H1 (cell line): ENCODE data around the gene MRPL36. TPM values are rescaled to one million over a fixed set of nuclear protein-coding genes. Genes with fewer than 3 reads are reported as not detected.

Experiments used
- CTCF ChIA-PET: fragments of 300-600 bp; sonication (Branson Sonifier 250); formaldehyde crosslinking; loops from one replicate; lab custom pipeline; 2021; ENCODE audit not compliant: partially characterized antibody; lab: Charles Lee
- POLR2A ChIA-PET: fragments of 300-600 bp; sonication (Branson Sonifier 250); formaldehyde crosslinking; loops from one replicate; lab custom pipeline; 2021; ENCODE audit warnings: inconsistent platforms; ENCODE audit not compliant: partially characterized antibody; lab: Charles Lee
- DNase-seq, 2 experiments: peaks; one replicate each; pipeline versions ENCODE4 v3.0.0 to v3.0.0-alpha.2; 2010 to 2022; ENCODE audit warnings: low spot score in 2 of 2, low read depth in 1 of 2, mixed read lengths in 1 of 2
- FAIRE-seq: peaks from 2 replicates; lab custom pipeline; 2011; peaks lifted over from hg19 to GRCh38; lab: Jason Lieb, UNC
- H2AFZ ChIP-seq: 2 replicates; pipeline ENCODE4 v1.8.1; 2012; ENCODE audit warnings: low read length, inconsistent platforms
- H2AK5ac ChIP-seq: 2 replicates; pipeline ENCODE4 v1.6.1; 2013; ENCODE audit warnings: low read depth, low read length
- H2BK120ac ChIP-seq: replicated peaks from 2 replicates; pipeline ENCODE3; 2013; ENCODE audit warnings: low read depth, low read length, inconsistent platforms
- H2BK12ac ChIP-seq: 2 replicates; pipeline ENCODE4 v1.6.1; 2013; ENCODE audit warnings: low read depth, low read length
- H2BK15ac ChIP-seq: 2 replicates; pipeline ENCODE4 v1.6.1; 2013; ENCODE audit warnings: low read length
- H2BK20ac ChIP-seq: 2 replicates; pipeline ENCODE4 v1.6.1; 2013; ENCODE audit warnings: low read length
- H2BK5ac ChIP-seq: 2 replicates; pipeline ENCODE4 v1.6.1; 2013; ENCODE audit warnings: low read depth, low read length
- H3K14ac ChIP-seq: 2 replicates; pipeline ENCODE4 v1.6.1; 2013; ENCODE audit warnings: inconsistent platforms; ENCODE audit not compliant: insufficient read length
- H3K18ac ChIP-seq: 2 replicates; pipeline ENCODE4 v1.6.1; 2013; ENCODE audit warnings: low read length; ENCODE audit errors: extremely low read depth
- H3K23ac ChIP-seq: 2 replicates; pipeline ENCODE4 v1.6.1; 2013; ENCODE audit warnings: inconsistent platforms; ENCODE audit not compliant: insufficient read length
- H3K23me2 ChIP-seq: 2 replicates; pipeline ENCODE4 v1.6.1; 2013; ENCODE audit warnings: low read depth, low read length
- H3K27ac ChIP-seq: 2 replicates; pipeline ENCODE4 v1.6.1; 2011; ENCODE audit warnings: low read depth, low read length, inconsistent platforms
- H3K27me3 ChIP-seq, 4 experiments: replicated peaks in 1 of 4; 1 replicate in 1 of 4; 2 replicates in 3 of 4; pipeline versions ENCODE4 v1.6.1 to v1.8.1; 2011 to 2013; ENCODE audit warnings: low read length in 3 of 4, mild to moderate bottlenecking in 3 of 4, inconsistent platforms in 2 of 4, mixed read lengths in 2 of 4, moderate library complexity in 1 of 4; ENCODE audit not compliant: control insufficient read depth in 3 of 4, insufficient read depth in 3 of 4; ENCODE audit errors: extremely low read depth in 1 of 4
- H3K36me3 ChIP-seq, 4 experiments: 2 replicates each; pipeline versions ENCODE4 v1.6.1 to v1.8.1; 2011 to 2013; ENCODE audit warnings: mild to moderate bottlenecking in 4 of 4, low read length in 3 of 4, moderate library complexity in 2 of 4, control low read depth in 1 of 4, inconsistent platforms in 1 of 4; ENCODE audit not compliant: insufficient read depth in 4 of 4, control insufficient read depth in 2 of 4
- H3K4ac ChIP-seq: replicated peaks from 2 replicates; pipeline ENCODE3; 2013; ENCODE audit warnings: low read length, low read depth, mixed read lengths, inconsistent platforms; ENCODE audit not compliant: insufficient read length
- H3K4me1 ChIP-seq, 4 experiments: replicated peaks in 1 of 4; 1 replicate in 1 of 4; 2 replicates in 3 of 4; pipeline versions ENCODE4 v1.6.1 to v1.8.1; 2011 to 2013; ENCODE audit warnings: low read length in 3 of 4, inconsistent platforms in 2 of 4, mixed read lengths in 1 of 4; ENCODE audit not compliant: insufficient read depth in 4 of 4, control insufficient read depth in 3 of 4
- H3K4me2 ChIP-seq, 2 experiments: 2 replicates each; pipeline versions ENCODE4 v1.6.1 to v1.8.1; 2011 to 2013; ENCODE audit warnings: low read depth in 2 of 2, low read length in 2 of 2, control low read depth in 1 of 2, inconsistent platforms in 1 of 2, mild to moderate bottlenecking in 1 of 2; ENCODE audit not compliant: insufficient read depth in 1 of 2
- H3K4me3 ChIP-seq, 4 experiments: fragments of 200-600, 300-600 bp in 1 of 4; sonication (generic), shearing (Covaris generic), sonication (Bioruptor Twin) in 1 of 4; 2 replicates each; pipeline versions ENCODE4 v1.5.1 to v1.8.1; 2011 to 2016; ENCODE audit warnings: low read length in 4 of 4, low read depth in 3 of 4, control low read depth in 2 of 4, inconsistent platforms in 2 of 4, mild to moderate bottlenecking in 2 of 4, mixed read lengths in 1 of 4, moderate library complexity in 1 of 4; ENCODE audit not compliant: insufficient read depth in 2 of 4; ENCODE audit errors: extremely low read depth in 1 of 4
- H3K56ac ChIP-seq: replicated peaks from 2 replicates; pipeline ENCODE3; 2013; ENCODE audit warnings: low read depth, mild to moderate bottlenecking, mixed read lengths, low read length, inconsistent platforms; ENCODE audit not compliant: insufficient read length
- H3K79me1 ChIP-seq: 2 replicates; pipeline ENCODE4 v1.6.1; 2013; ENCODE audit warnings: low read depth, low read length, control low read depth
- H3K79me2 ChIP-seq, 2 experiments: 2 replicates each; pipeline versions ENCODE4 v1.6.1 to v1.8.1; 2012 to 2013; ENCODE audit warnings: low read length in 2 of 2, mild to moderate bottlenecking in 2 of 2, inconsistent platforms in 1 of 2; ENCODE audit not compliant: insufficient read depth in 2 of 2, control insufficient read depth in 1 of 2
- H3K9ac ChIP-seq, 4 experiments: replicated peaks in 1 of 4; 1 replicate in 1 of 4; 2 replicates in 3 of 4; pipeline versions ENCODE4 v1.6.1 to v1.8.1; 2011 to 2013; ENCODE audit warnings: low read depth in 3 of 4, low read length in 3 of 4, control low read depth in 2 of 4, mild to moderate bottlenecking in 2 of 4, moderate library complexity in 2 of 4, inconsistent platforms in 1 of 4; ENCODE audit errors: extremely low read depth in 1 of 4
- H3K9me3 ChIP-seq, 2 experiments: 2 replicates each; pipeline versions ENCODE4 v1.6.1 to v1.8.1; 2012 to 2013; ENCODE audit warnings: mild to moderate bottlenecking in 2 of 2, moderate library complexity in 2 of 2, control low read depth in 1 of 2, inconsistent platforms in 1 of 2, low read depth in 1 of 2, low read length in 1 of 2, mixed read lengths in 1 of 2; ENCODE audit not compliant: insufficient read depth in 2 of 2
- H4K20me1 ChIP-seq, 2 experiments: replicated peaks in 1 of 2; 2 replicates each; pipeline versions ENCODE3 to v1.8.1; 2011 to 2013; ENCODE audit warnings: inconsistent platforms in 2 of 2, low read length in 2 of 2, mild to moderate bottlenecking in 1 of 2; ENCODE audit not compliant: insufficient read depth in 2 of 2, control insufficient read depth in 1 of 2
- H4K5ac ChIP-seq: 2 replicates; pipeline ENCODE4 v1.6.1; 2013; ENCODE audit warnings: low read length, low read depth, mixed read lengths, inconsistent platforms; ENCODE audit not compliant: insufficient read length
- H4K8ac ChIP-seq: 2 replicates; pipeline ENCODE4 v1.8.0; 2013; ENCODE audit warnings: mild to moderate bottlenecking, moderate library complexity, low read length, inconsistent platforms; ENCODE audit not compliant: insufficient read depth; ENCODE audit errors: extremely low read depth
- H4K91ac ChIP-seq: replicated peaks from 2 replicates; pipeline ENCODE3; 2013; ENCODE audit warnings: low read length, mixed read lengths, inconsistent platforms; ENCODE audit not compliant: insufficient read length
- BACH1 ChIP-seq: IDR thresholded peaks from 2 replicates; pipeline ENCODE4 v1.6.1; 2012; ENCODE audit warnings: low read length, improper control_type of control experiment
- EZH2 ChIP-seq: fragments of 200-600 bp; sonication (generic); IDR thresholded peaks from 2 replicates; pipeline ENCODE4 v1.7.1; 2012; ENCODE audit warnings: low read depth, mild to moderate bottlenecking, moderate library complexity, low read length, inconsistent platforms; ENCODE audit not compliant: severe bottlenecking
- POLR2AphosphoS5 ChIP-seq: IDR thresholded peaks from 2 replicates; pipeline ENCODE4 v1.6.1; 2011; ENCODE audit warnings: low read depth, low read length
- RNF2 ChIP-seq: fragments of 200-900, 300-1000 bp; sonication (generic); IDR thresholded peaks from 2 replicates; pipeline ENCODE4 v1.7.1; 2016; ENCODE audit warnings: borderline replicate concordance, low read depth, mild to moderate bottlenecking, antibody characterized with exemption, low read length; ENCODE audit not compliant: poor library complexity, severe bottlenecking; ENCODE audit errors: missing control alignments
- SAP30 ChIP-seq: fragments of 300-600 bp; sonication (generic); IDR thresholded peaks from 2 replicates; pipeline ENCODE4 v1.7.1; 2012; ENCODE audit warnings: low read length, moderate library complexity, mild to moderate bottlenecking, inconsistent platforms; ENCODE audit not compliant: insufficient read depth, insufficient replicate concordance
- SRF ChIP-seq: IDR thresholded peaks from 2 replicates; pipeline ENCODE4 v1.6.1; 2011; ENCODE audit warnings: mild to moderate bottlenecking, low read depth, low read length, moderate library complexity
- YY1 ChIP-seq: IDR thresholded peaks from 2 replicates; pipeline ENCODE4 v1.6.1; 2011; ENCODE audit warnings: low read depth, mild to moderate bottlenecking, low read length
- WGBS, 2 experiments: shearing (Covaris generic) in 1 of 2; methylation state at CpG; one replicate each; pipeline versions ENCODE4 v1.1.6 to v1.1.7; 2013 to 2015; ENCODE audit warnings: low lambda C conversion rate in 2 of 2, mixed read lengths in 2 of 2, inconsistent platforms in 1 of 2, low coverage in 1 of 2, missing lambda C conversion rate in 1 of 2; ENCODE audit not compliant: insufficient replicate concordance in 2 of 2, insufficient coverage in 1 of 2, insufficient read length in 1 of 2; ENCODE audit errors: extremely low coverage in 1 of 2, missing lambda C conversion rate in 1 of 2; 5-methylcytosine and 5-hydroxymethylcytosine counted together
- polyA plus RNA-seq, 7 experiments: library from polyadenylated mRNA; depleted of rRNA in 3 of 7; stranded (reverse) in 5 of 7; unstranded in 2 of 7; fragments of >200 nt in 5 of 7; fragments of 200-250 nt in 2 of 7; gene quantifications; 1 replicate in 5 of 7; 2 replicates in 1 of 7; 4 replicates in 1 of 7; pipeline versions ENCODE4 v1.2.1 to v1.2.3, GENCODE V29; 2011 to 2013; ENCODE audit warnings: missing spikeins in 2 of 7, mixed read lengths in 2 of 7
- total RNA-seq: library from RNA; stranded (reverse); fragmentation: NEBNext Ultra II Directional; extraction: Animal tissue kit (Norgen Biotek cat#: 25700); gene quantifications from 2 replicates; pipeline ENCODE4 v1.2.1, GENCODE V29; 2021
- TF ChIP-seq, protein P1 (sequence below), 3 experiments: IDR thresholded peaks; 1 replicate in 2 of 3; 2 replicates in 1 of 3; pipeline versions ENCODE4 v1.5.1 to v1.6.1; 2011; ENCODE audit warnings: low read length in 3 of 3, mild to moderate bottlenecking in 3 of 3, inconsistent platforms in 2 of 3, low read depth in 1 of 3, moderate library complexity in 1 of 3; ENCODE audit not compliant: insufficient read depth in 1 of 3; ENCODE audit errors: control extremely low read depth in 1 of 3

MRPL36 gene
- total and polyA plus RNA-seq, 2 of the 8 experiments (the other 6 are each of a cell fraction or from before 2014, with no cell fraction given), result 56.3 to 81.5 TPM

DNA sequence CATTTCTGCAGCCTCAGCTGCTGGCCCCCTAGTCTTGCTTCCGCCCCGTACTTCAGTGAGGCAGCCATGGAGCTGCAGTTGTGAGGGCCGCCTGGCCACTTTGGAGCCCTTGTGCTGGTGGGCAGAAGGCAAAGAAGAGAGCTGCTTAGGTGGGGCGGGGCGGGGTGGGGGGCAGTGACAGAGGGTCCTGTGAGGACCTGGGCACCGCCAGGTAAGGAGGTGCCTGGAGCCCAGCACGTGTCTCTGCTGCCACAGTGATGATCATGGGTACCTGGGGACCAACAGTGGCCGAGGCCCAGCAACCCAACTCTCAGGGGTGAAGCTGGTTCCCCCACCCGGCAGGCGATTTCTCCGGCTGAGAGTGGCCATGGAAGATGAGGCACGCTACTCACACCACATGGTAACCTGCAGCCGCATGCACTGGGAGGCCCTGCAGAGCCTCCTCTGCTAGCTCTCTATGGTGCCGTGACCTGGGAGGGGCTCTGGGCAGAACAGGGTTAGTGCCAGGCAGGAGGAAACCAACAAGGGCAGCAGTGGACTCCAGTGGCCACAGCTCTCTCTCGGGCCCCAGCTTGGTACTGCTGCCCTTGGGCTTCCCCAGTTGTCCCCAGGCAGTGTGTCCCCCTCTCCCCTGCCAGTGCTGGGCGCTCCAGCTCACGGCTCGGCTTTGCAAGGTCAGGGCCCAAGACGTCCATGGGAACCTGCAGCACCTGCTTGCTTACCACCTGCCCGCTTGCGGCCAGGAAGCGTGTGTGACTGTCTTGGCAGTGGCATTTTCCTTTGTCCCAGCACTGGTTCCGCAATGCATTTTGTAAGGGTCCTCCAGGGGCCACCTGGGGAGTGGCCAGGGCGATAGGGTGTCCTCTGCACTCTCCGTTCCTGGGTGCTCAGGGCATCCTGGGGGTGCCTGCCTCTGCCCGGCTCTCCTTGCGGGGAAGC lies 25.5 kb upstream of the MRPL36 start:
- Histone ChIP-seq H3K4ac (no peak overlapping the region), H3K23ac (no peak overlapping the region), H4K8ac (no peak overlapping the region), H3K56ac (no peak overlapping the region), H3K36me3 (peaks cover 0 to 11% (median 5%) of the 10 kb centered on the region in 4 experiments; a peak in 5 of 8 replicates), H2BK120ac (no peak overlapping the region), H4K91ac (no peak overlapping the region), H3K27ac (no peak overlapping the region), H3K23me2 (no peaks in the 10 kb centered on the region; the same call in 1 of the 2 replicates), H3K79me1 (peaks cover 8% of the 10 kb centered on the region; the same call in 1 of the 2 replicates), H3K14ac (no peak overlapping the region), H3K18ac (no peak overlapping the region), H3K4me1 (peaks cover 0 to 7% (median 0%) of the 10 kb centered on the region in 4 experiments; a peak in 4 of 7 replicates), H2AK5ac (no peak overlapping the region), H3K9ac (no peak overlapping the region), H3K9me3 (no peaks in the 10 kb centered on the region), H3K79me2 (no peaks in the 10 kb centered on the region), H2BK5ac (no peak overlapping the region), H3K27me3 (no peaks in the 10 kb centered on the region), H2BK12ac (no peak overlapping the region), H4K20me1 (peaks cover 0 to 4% of the 10 kb centered on the region in 2 experiments), H3K4me3 (no peak overlapping the region), H2BK20ac (no peak overlapping the region), H2BK15ac (no peak overlapping the region), H4K5ac (no peak overlapping the region), H2AFZ (no peak overlapping the region), H3K4me2 (no peak overlapping the region)
- WGBS, 2 experiments, result 90% methylated on average over 23 of the region's 27 CpGs; no CpG with 5 or more reads in 1 of the 2 experiments
- no peak for FAIRE-seq
- CTCF ChIA-PET, result interaction anchor here (0.7 to 2.5 kb wide), 9 partner anchors 10 to 64 kb away, joined by 3 to 12 read pairs (median 4); no protein-coding TSS in a partner anchor
- DNase-seq, result no peak
- POLR2A ChIA-PET, result interaction anchor here (0.7 to 1.8 kb wide), 3 partner anchors 10 to 57 kb away, joined by 3 to 4 read pairs (median 4); no protein-coding TSS in a partner anchor
- TF ChIP-seq POLR2AphosphoS5, result no peak
- TF ChIP-seq SRF, result no peak
- no peak for TF ChIP-seq EZH2
- TF ChIP-seq SAP30, result no peak
- TF ChIP-seq BACH1, result no peak
- TF ChIP-seq, protein P1, sequence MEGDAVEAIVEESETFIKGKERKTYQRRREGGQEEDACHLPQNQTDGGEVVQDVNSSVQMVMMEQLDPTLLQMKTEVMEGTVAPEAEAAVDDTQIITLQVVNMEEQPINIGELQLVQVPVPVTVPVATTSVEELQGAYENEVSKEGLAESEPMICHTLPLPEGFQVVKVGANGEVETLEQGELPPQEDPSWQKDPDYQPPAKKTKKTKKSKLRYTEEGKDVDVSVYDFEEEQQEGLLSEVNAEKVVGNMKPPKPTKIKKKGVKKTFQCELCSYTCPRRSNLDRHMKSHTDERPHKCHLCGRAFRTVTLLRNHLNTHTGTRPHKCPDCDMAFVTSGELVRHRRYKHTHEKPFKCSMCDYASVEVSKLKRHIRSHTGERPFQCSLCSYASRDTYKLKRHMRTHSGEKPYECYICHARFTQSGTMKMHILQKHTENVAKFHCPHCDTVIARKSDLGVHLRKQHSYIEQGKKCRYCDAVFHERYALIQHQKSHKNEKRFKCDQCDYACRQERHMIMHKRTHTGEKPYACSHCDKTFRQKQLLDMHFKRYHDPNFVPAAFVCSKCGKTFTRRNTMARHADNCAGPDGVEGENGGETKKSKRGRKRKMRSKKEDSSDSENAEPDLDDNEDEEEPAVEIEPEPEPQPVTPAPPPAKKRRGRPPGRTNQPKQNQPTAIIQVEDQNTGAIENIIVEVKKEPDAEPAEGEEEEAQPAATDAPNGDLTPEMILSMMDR (IDR thresholded peaks at IDR 0.05; ENCODE audit: control extremely low read depth in 1 of 3, insufficient read depth in 1 of 3, low read depth in 1 of 3, low read length in 3 of 3), result no peak
- TF ChIP-seq RNF2, result no peak
- TF ChIP-seq YY1, result no peak
